Fibroblast of villous mesenchyme (primary cell): ENCODE data around the gene TTYH2. TPM values are rescaled to one million over a fixed set of nuclear protein-coding genes. Genes with fewer than 3 reads are reported as not detected.

Source experiments
- DNase-seq: peaks from one replicate; pipeline ENCODE4 v3.0.0-alpha.2; 2010; ENCODE audit warnings: low read depth
- H3K4me3 ChIP-seq: 2 replicates; pipeline ENCODE4 v1.5.1; 2011; ENCODE audit warnings: low read depth, mild to moderate bottlenecking, low read length
- CTCF ChIP-seq: IDR thresholded peaks from 2 replicates; pipeline ENCODE4 v1.5.1; 2012; ENCODE audit warnings: low read depth, mild to moderate bottlenecking, low read length; ENCODE audit not compliant: insufficient read depth
- total RNA-seq: library from RNA; depleted of rRNA; stranded (reverse); fragments of >200 nt; gene quantifications from 2 replicates; pipeline ENCODE4 v1.2.3, GENCODE V29; 2012

Gene TTYH2
- total RNA-seq, 1 donor, result 1.3 TPM

DNA sequence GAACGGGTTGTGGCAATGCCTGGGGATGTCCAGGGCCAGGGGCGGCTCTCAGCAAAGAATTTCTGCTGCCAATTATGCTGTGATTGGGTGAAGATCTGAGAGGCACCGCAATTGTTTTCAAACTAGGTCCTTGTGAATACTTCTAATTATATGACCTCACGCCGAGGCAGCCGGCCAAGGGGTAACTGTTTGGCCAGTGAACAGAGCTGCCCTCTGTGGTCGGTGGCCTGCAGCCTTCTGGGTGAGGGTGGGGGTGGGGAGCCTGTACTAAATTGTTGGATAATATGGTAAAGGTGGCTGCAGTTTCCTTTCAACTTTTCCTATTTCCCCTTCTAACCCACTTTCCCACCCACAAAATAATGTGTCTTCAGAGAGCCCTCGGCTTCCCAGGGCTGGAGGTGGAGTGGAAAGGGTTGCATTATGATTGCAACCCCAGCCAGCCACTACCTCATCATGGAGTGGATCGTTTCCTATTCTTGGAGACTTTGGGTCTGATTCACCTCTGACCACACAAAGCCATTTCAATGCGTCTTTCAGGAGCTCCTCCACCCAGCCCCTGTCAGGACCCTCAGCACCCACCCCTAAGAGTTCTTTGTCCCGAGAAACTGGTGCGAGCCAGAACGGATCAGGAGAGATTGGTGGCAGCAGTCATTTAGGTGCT lies 58.7 kb downstream of the TTYH2 start:
- H3K4me3 ChIP-seq, result no peak overlapping the region
- DNase-seq, result no peak
- TF ChIP-seq CTCF, result no peak

DNA sequence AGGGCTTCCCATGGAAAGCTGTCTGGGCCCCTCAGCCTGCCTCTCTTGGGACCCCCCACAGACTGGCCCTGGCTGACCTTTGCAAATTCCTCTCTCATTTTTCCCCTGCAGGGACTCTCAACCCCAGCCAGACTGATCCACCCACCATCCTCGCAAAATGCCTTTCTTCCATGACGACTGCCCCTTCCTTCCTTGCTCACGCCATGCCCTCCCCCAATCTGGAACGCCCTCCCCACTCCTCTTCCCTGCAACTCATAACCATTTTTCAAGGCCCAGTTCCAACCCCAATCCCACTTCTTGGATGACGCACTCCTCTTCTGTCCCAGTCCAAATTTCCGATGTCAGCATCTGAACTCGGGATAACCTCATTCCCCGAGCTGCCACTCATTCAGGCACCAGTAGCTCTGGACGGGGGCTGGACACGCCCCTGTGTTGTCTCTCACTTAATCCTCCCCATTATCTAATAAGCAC lies 59.4 kb downstream of the TTYH2 start:
- TF ChIP-seq CTCF, result no peak
- DNase-seq, result no peak
- no peak overlapping the region for H3K4me3 ChIP-seq

- no peak within 1 kb of the TSS for H3K4me3 ChIP-seq
- no peak for DNase-seq
- TF ChIP-seq CTCF, result no peak
These were observed 60.8 kb downstream of the TTYH2 start, which contains the start of gene DNAI2 for GRCh38 chr17:74274060-74274708. DNAI2 (plus strand) TSS chr17:74274234; CDS start chr17:74281818, 7,584 bp downstream.

DNA sequence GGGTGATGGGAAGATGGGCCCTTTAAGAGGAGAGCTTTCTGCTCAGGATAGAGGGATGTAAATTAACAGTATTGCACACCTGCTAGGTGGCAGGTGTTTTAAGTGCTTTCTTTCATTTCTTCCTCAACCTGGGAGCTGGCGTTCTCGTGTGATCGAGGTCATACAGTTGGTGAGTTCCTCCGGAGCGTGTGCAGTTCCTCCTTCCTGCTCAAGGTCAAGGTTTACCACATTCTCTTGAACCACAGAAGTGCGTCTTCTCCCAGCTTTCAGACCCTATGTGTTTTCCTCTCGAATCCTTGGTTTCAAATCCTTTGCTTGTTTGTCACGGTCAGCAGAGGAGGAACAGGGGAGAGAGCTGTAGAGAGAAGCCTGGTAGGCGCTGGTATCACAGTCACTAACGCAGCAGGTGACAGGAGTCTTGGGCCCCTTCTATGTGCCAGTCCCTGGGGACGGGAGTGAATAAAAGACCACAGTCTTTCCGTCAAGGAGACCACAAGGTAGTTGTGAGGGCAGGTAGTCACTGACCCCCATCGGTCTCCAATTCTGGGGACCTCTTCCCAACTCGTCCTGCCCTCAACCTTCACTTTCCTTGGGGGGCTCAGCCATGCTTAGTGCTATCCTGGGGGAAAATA lies 61.5 kb downstream of the TTYH2 start:
- no peak overlapping the region for H3K4me3 ChIP-seq
- TF ChIP-seq CTCF, result no peak
- no peak for DNase-seq

- H3K4me3 ChIP-seq, result no peak overlapping the region
- DNase-seq, result no peak
- TF ChIP-seq CTCF, result no peak
These were observed 62.7 kb downstream of the TTYH2 start for GRCh38 chr17:74276051-74276476.

- no peak for DNase-seq
- no peak overlapping the region for H3K4me3 ChIP-seq
- no peak for TF ChIP-seq CTCF
These were observed 63.2 kb downstream of the TTYH2 start for GRCh38 chr17:74276541-74277009.
